NCI-H510A (cell line): ENCODE measurements around the gene HDC.

Source experiments
- DNase-seq: peaks from one replicate; lab custom pipeline; 2025; lab: John Stamatoyannopoulos, UW

HDC gene

GRCh38 chr15:50265620-50266019 lies at the start of gene HDC:
Gene HDC, minus strand, starts transcription at chr15:50265726. Its CDS starts 103 bp downstream, at chr15:50265623.
- no peak for DNase-seq

GRCh38 chr15:50312636-50313035 lies 47.1 kb upstream of the HDC start:
- DNase-seq, result no peak

GRCh38 chr15:50307799-50308198 lies 42.3 kb upstream of the HDC start:
- no peak for DNase-seq

GRCh38 chr15:50304836-50305235 lies 39.3 kb upstream of the HDC start:
- DNase-seq, result no peak

GRCh38 chr15:50302581-50302980 lies 37.1 kb upstream of the HDC start:
- no peak for DNase-seq

GRCh38 chr15:50298340-50298739 lies 32.8 kb upstream of the HDC start:
- no peak for DNase-seq

- DNase-seq, result no peak
These were observed 30.4 kb upstream of the HDC start for GRCh38 chr15:50295966-50296365.

GRCh38 chr15:50289749-50290148 lies 24.2 kb upstream of the HDC start:
- DNase-seq, result no peak

GRCh38 chr15:50287324-50288116 lies 22.0 kb upstream of the HDC start:
- no peak for DNase-seq

- DNase-seq, result no peak
These were observed 15.9 kb upstream of the HDC start for GRCh38 chr15:50281427-50281826.

- no peak for DNase-seq
These were observed 14.7 kb upstream of the HDC start for GRCh38 chr15:50280271-50280670.

GRCh38 chr15:50278496-50278895 lies 13.0 kb upstream of the HDC start:
- DNase-seq, result no peak

- DNase-seq, result no peak
These were observed 11.8 kb upstream of the HDC start for GRCh38 chr15:50277370-50277769.

- no peak for DNase-seq
These were observed 10.4 kb upstream of the HDC start for GRCh38 chr15:50275908-50276307.

- DNase-seq, result no peak
These were observed 9.6 kb upstream of the HDC start for GRCh38 chr15:50275091-50275490.

- DNase-seq, result no peak
These were observed 2.1 kb upstream of the HDC start for GRCh38 chr15:50267577-50267976.

GRCh38 chr15:50262533-50262932 lies 3.0 kb downstream of the HDC start:
- no peak for DNase-seq

GRCh38 chr15:50261981-50262380 lies 3.5 kb downstream of the HDC start:
- DNase-seq, result no peak

- no peak for DNase-seq
These were observed 4.5 kb downstream of the HDC start for GRCh38 chr15:50260969-50261496.

- DNase-seq, result no peak
These were observed 6.2 kb downstream of the HDC start for GRCh38 chr15:50259276-50259675.

GRCh38 chr15:50257924-50258323 lies 7.6 kb downstream of the HDC start:
- DNase-seq, result no peak

GRCh38 chr15:50257332-50257731 lies 8.2 kb downstream of the HDC start:
- no peak for DNase-seq

GRCh38 chr15:50256188-50257041 lies 9.1 kb downstream of the HDC start:
- no peak for DNase-seq
